Measurements from ENCODE around the gene TSPAN7. TPM values are rescaled to one million over a fixed set of nuclear protein-coding genes. Genes with fewer than 3 reads are reported as not detected.
A peak's percentile ranks its signal among the peaks of the same experiment; 100 is the strongest.

TSPAN7 gene
- total and polyA plus RNA-seq, 7 experiments from 2014 or later: 0.27 to 1.3 (median 0.48) TPM; not detected in 2

GRCh38 chrX:38538134-38538533, 23.2 kb upstream of the TSPAN7 start:
- Histone ChIP-seq H3K4me1 (ENCODE audit: control insufficient read depth in 2 of 2, insufficient read depth in 2 of 2, low read length in 2 of 2) (no peaks in the 10 kb centered on the region), H3K36me3 (ENCODE audit: control insufficient read depth in 2 of 3, insufficient read depth in 3 of 3, low read length in 3 of 3) (no peaks in the 10 kb centered on the region), H3K27ac (ENCODE audit: low read depth, low read length) (no peak overlapping the region), H3K4me3 (ENCODE audit: low read length) (no peak overlapping the region), H3K27me3 (ENCODE audit: control insufficient read depth in 2 of 2, insufficient read depth in 2 of 2, low read length in 2 of 2) (no peaks in the 10 kb centered on the region), H3K9me3 (ENCODE audit: control insufficient read depth in 2 of 3, low read length in 3 of 3) (no peaks in the 10 kb centered on the region)
- DNase-seq: no peak
- intact Hi-C loops (cut with micrococcal nuclease): no loop called here
- peaks cover 0 to 3% (median 0%) of the 10 kb centered on the region in 7 donors for H3K4me1 Mint-ChIP-seq
- ChIA-PET CTCF (no interaction called here), POLR2A (no interaction called here)
- no peak for ATAC-seq
- no peaks in the 10 kb centered on the region for H3K36me3 Mint-ChIP-seq
- no peaks in the 10 kb centered on the region for H3K27me3 Mint-ChIP-seq
- no peak overlapping the region for H3K27ac Mint-ChIP-seq
- peaks cover 0 to 7% (median 0%) of the 10 kb centered on the region in 11 donors for H3K9me3 Mint-ChIP-seq
- H3K4me3 Mint-ChIP-seq: no peak overlapping the region

GRCh38 chrX:38539748-38540147, 21.6 kb upstream of the TSPAN7 start:
- H3K4me3 ChIP-seq (ENCODE audit: low read length): no peak overlapping the region
- intact Hi-C loops (cut with micrococcal nuclease): no loop called here
- POLR2A ChIA-PET: no interaction called here

GRCh38 chrX:38548508-38548907, 12.8 kb upstream of the TSPAN7 start:
- ATAC-seq (no peak), DNase-seq (no peak)
- intact Hi-C loops (cut with micrococcal nuclease): no loop called here
- CTCF ChIA-PET: no interaction called here
- Histone ChIP-seq H3K27me3 (ENCODE audit: control insufficient read depth in 2 of 2, insufficient read depth in 2 of 2, low read length in 2 of 2) (no peaks in the 10 kb centered on the region), H3K4me3 (ENCODE audit: low read length) (no peak overlapping the region), H3K27ac (ENCODE audit: low read depth, low read length) (no peak overlapping the region), H3K9me3 (ENCODE audit: control insufficient read depth in 2 of 3, low read length in 3 of 3) (no peaks in the 10 kb centered on the region), H3K36me3 (ENCODE audit: control insufficient read depth in 2 of 3, insufficient read depth in 3 of 3, low read length in 3 of 3) (no peaks in the 10 kb centered on the region), H3K4me1 (ENCODE audit: control insufficient read depth in 2 of 2, insufficient read depth in 2 of 2, low read length in 2 of 2) (no peaks in the 10 kb centered on the region)
- POLR2A ChIA-PET: no interaction called here
- Mint-ChIP-seq H3K4me3 (no peak overlapping the region), H3K36me3 (no peaks in the 10 kb centered on the region), H3K27me3 (peaks cover 0 to 6% (median 0%) of the 10 kb centered on the region in 5 donors), H3K9me3 (peaks cover 0 to 2% (median 0%) of the 10 kb centered on the region in 11 donors), H3K4me1 (no peaks in the 10 kb centered on the region), H3K27ac (no peak overlapping the region)

More at GRCh38 chrX:38539748-38540147, 21.6 kb upstream of the TSPAN7 start:
- Mint-ChIP-seq H3K36me3 (no peaks in the 10 kb centered on the region), H3K4me3 (no peak overlapping the region), H3K27me3 (no peaks in the 10 kb centered on the region), H3K9me3 (peaks cover 0 to 7% (median 0%) of the 10 kb centered on the region in 11 donors), H3K4me1 (peaks cover 0 to 3% (median 0%) of the 10 kb centered on the region in 7 donors), H3K27ac (no peak overlapping the region)
- no peak for ATAC-seq
- Histone ChIP-seq H3K4me1 (ENCODE audit: control insufficient read depth in 2 of 2, insufficient read depth in 2 of 2, low read length in 2 of 2) (no peaks in the 10 kb centered on the region), H3K36me3 (ENCODE audit: control insufficient read depth in 2 of 3, insufficient read depth in 3 of 3, low read length in 3 of 3) (no peaks in the 10 kb centered on the region), H3K27ac (ENCODE audit: low read depth, low read length) (no peak overlapping the region), H3K27me3 (ENCODE audit: control insufficient read depth in 2 of 2, insufficient read depth in 2 of 2, low read length in 2 of 2) (no peaks in the 10 kb centered on the region), H3K9me3 (ENCODE audit: control insufficient read depth in 2 of 3, low read length in 3 of 3) (no peaks in the 10 kb centered on the region)
- CTCF ChIA-PET: no interaction called here
- no peak for DNase-seq

GRCh38 chrX:38552721-38553120, 8.6 kb upstream of the TSPAN7 start:
- H3K4me3 ChIP-seq (ENCODE audit: low read length): no peak overlapping the region
- H3K36me3 ChIP-seq (ENCODE audit: control insufficient read depth in 2 of 3, insufficient read depth in 3 of 3, low read length in 3 of 3): no peaks in the 10 kb centered on the region
- Mint-ChIP-seq H3K4me1 (no peaks in the 10 kb centered on the region), H3K4me3 (no peak overlapping the region), H3K27ac (no peak overlapping the region), H3K9me3 (peaks cover 0 to 2% (median 0%) of the 10 kb centered on the region in 11 donors), H3K36me3 (no peaks in the 10 kb centered on the region), H3K27me3 (peaks cover 0 to 6% (median 2%) of the 10 kb centered on the region in 5 donors)
- intact Hi-C loops (cut with micrococcal nuclease): no loop called here
- H3K27me3 ChIP-seq (ENCODE audit: control insufficient read depth in 2 of 2, insufficient read depth in 2 of 2, low read length in 2 of 2): no peaks in the 10 kb centered on the region
- CTCF ChIA-PET: no interaction called here
- no peak overlapping the region for H3K27ac ChIP-seq (ENCODE audit: low read depth, low read length)
- H3K4me1 ChIP-seq (ENCODE audit: control insufficient read depth in 2 of 2, insufficient read depth in 2 of 2, low read length in 2 of 2): no peaks in the 10 kb centered on the region
- ATAC-seq (no peak), DNase-seq (no peak)
- no peaks in the 10 kb centered on the region for H3K9me3 ChIP-seq (ENCODE audit: control insufficient read depth in 2 of 3, low read length in 3 of 3)
- POLR2A ChIA-PET: no interaction called here

- H3K27me3 Mint-ChIP-seq: peaks cover 0 to 23% (median 0%) of the 10 kb centered on the region in 5 donors
- Histone ChIP-seq H3K36me3 (ENCODE audit: control insufficient read depth in 2 of 3, insufficient read depth in 3 of 3, low read length in 3 of 3) (no peaks in the 10 kb centered on the region), H3K27ac (ENCODE audit: low read depth, low read length) (no peak overlapping the region), H3K27me3 (ENCODE audit: control insufficient read depth in 2 of 2, insufficient read depth in 2 of 2, low read length in 2 of 2) (no peaks in the 10 kb centered on the region), H3K4me3 (ENCODE audit: low read length) (no peak overlapping the region), H3K4me1 (ENCODE audit: control insufficient read depth in 2 of 2, insufficient read depth in 2 of 2, low read length in 2 of 2) (peaks cover 0 to 7% of the 10 kb centered on the region in 2 donors), H3K9me3 (ENCODE audit: control insufficient read depth in 2 of 3, low read length in 3 of 3) (no peaks in the 10 kb centered on the region)
- no peak overlapping the region for H3K27ac Mint-ChIP-seq
- CTCF ChIA-PET: no interaction called here
- no peaks in the 10 kb centered on the region for H3K9me3 Mint-ChIP-seq
- H3K36me3 Mint-ChIP-seq: no peaks in the 10 kb centered on the region
- ATAC-seq (no peak), DNase-seq (no peak)
- intact Hi-C loops (cut with micrococcal nuclease): no loop called here
- no peak overlapping the region for H3K4me3 Mint-ChIP-seq
- peaks cover 0 to 5% (median 3%) of the 10 kb centered on the region in 7 donors for H3K4me1 Mint-ChIP-seq
- POLR2A ChIA-PET: no interaction called here
Observed at GRCh38 chrX:38558686-38559085, 2.7 kb upstream of the TSPAN7 start.

GRCh38 chrX:38560776-38561125, 591 bp upstream of the TSPAN7 start:
- Histone ChIP-seq H3K36me3 (ENCODE audit: control insufficient read depth in 2 of 3, insufficient read depth in 3 of 3, low read length in 3 of 3) (no peaks in the 10 kb centered on the region), H3K27me3 (ENCODE audit: control insufficient read depth in 2 of 2, insufficient read depth in 2 of 2, low read length in 2 of 2) (no peaks in the 10 kb centered on the region), H3K9me3 (ENCODE audit: control insufficient read depth in 2 of 3, low read length in 3 of 3) (no peaks in the 10 kb centered on the region), H3K4me1 (ENCODE audit: control insufficient read depth in 2 of 2, insufficient read depth in 2 of 2, low read length in 2 of 2) (peaks cover 0 to 7% of the 10 kb centered on the region in 2 donors), H3K27ac (ENCODE audit: low read depth, low read length) (peak overlapping the region; percentile 51), H3K4me3 (ENCODE audit: low read length) (peak overlapping the region; percentile 61)
- POLR2A ChIA-PET: interaction anchor here (0.7 kb wide), 1 partner anchor 289 kb away, joined by 4 read pairs; no protein-coding TSS in a partner anchor
- peak overlapping the region; percentile 63 to 88 (median 82) for H3K4me3 Mint-ChIP-seq
- no peaks in the 10 kb centered on the region for H3K36me3 Mint-ChIP-seq
- peaks cover 0 to 5% (median 3%) of the 10 kb centered on the region in 7 donors for H3K4me1 Mint-ChIP-seq
- intact Hi-C loops (cut with micrococcal nuclease): loop anchor here (1.0 to 5.0 kb wide), 2 partner anchors 233 kb away; partner anchors contain the start of gene RPGR (in 2 of the 2)
- ATAC-seq: no peak
- no peak for DNase-seq
- H3K27me3 Mint-ChIP-seq: peaks cover 0 to 28% (median 0%) of the 10 kb centered on the region in 5 donors
- CTCF ChIA-PET: interaction anchor here (0.6 kb wide), 1 partner anchor 660 kb away, joined by 3 read pairs; no protein-coding TSS in a partner anchor
- H3K9me3 Mint-ChIP-seq: no peaks in the 10 kb centered on the region
- H3K27ac Mint-ChIP-seq: peak overlapping the region in 4 of 9 donors; percentile 21 to 64 (median 40)

All from naive thymus-derived CD4-positive, alpha-beta T cell (primary cell).